SK-N-SH (cell line): ENCODE data around the gene HLA-DRB1. TPM values are rescaled to one million over a fixed set of nuclear protein-coding genes. Genes with fewer than 3 reads are reported as not detected.

Experiments
- CTCF ChIA-PET: fragments of 300-600, 350-600 bp; formaldehyde crosslinking; extraction: SDS; loops from one replicate; lab custom pipeline; 2021; lab: Yijun Ruan, JAX
- POLR2A ChIA-PET: fragments of 350-600 bp; sonication (Branson Sonifier 250); formaldehyde crosslinking; extraction: SDS; loops from one replicate; lab custom pipeline; 2020; ENCODE audit warnings: antibody characterized with exemption, inconsistent platforms; lab: Yijun Ruan, JAX
- DNase-seq: peaks from one replicate; pipeline ENCODE4 v3.0.0; 2012
- H2AFZ ChIP-seq: fragments of 200-600 bp; sonication (generic); 2 replicates; pipeline ENCODE4 v1.8.1; 2016; ENCODE audit warnings: antibody characterized with exemption, mild to moderate bottlenecking, low read depth
- H3F3A ChIP-seq: fragments of 200-600 bp; sonication (generic); replicated peaks from 2 replicates; pipeline ENCODE3; 2016; ENCODE audit warnings: antibody characterized with exemption, mild to moderate bottlenecking; ENCODE audit not compliant: insufficient read depth
- H3K27ac ChIP-seq, 2 experiments: fragments of 200-500 bp in 1 of 2; fragments of 200-600 bp in 1 of 2; sonication (Bioruptor generic) in 1 of 2; sonication (generic), shearing (Covaris generic) in 1 of 2; 2 replicates each; pipeline versions ENCODE4 v1.5.1 to v1.6.1; 2014 to 2016; ENCODE audit warnings: low read depth in 2 of 2, inconsistent platforms in 1 of 2, low read length in 1 of 2, mild to moderate bottlenecking in 1 of 2, mixed read lengths in 1 of 2
- H3K27me3 ChIP-seq: fragments of 200-600 bp; sonication (generic), shearing (Covaris generic); 2 replicates; pipeline ENCODE4 v1.6.1; 2016; ENCODE audit warnings: mixed run types; ENCODE audit not compliant: insufficient read depth
- H3K36me3 ChIP-seq, 2 experiments: fragments of 200-500 bp in 1 of 2; fragments of 200-600 bp in 1 of 2; sonication (Bioruptor generic) in 1 of 2; sonication (generic) in 1 of 2; replicated peaks in 1 of 2; 2 replicates each; pipeline versions ENCODE3 to v1.5.1; 2014 to 2016; ENCODE audit warnings: low read length in 1 of 2, mild to moderate bottlenecking in 1 of 2; ENCODE audit not compliant: insufficient read depth in 2 of 2, control insufficient read depth in 1 of 2
- H3K4me1 ChIP-seq, 2 experiments: fragments of 200-500 bp in 1 of 2; fragments of 200-600 bp in 1 of 2; sonication (Bioruptor generic) in 1 of 2; sonication (generic), shearing (Covaris generic) in 1 of 2; 2 replicates each; pipeline versions ENCODE4 v1.5.1 to v1.6.1; 2014 to 2016; ENCODE audit warnings: low read depth in 1 of 2, low read length in 1 of 2, mixed run types in 1 of 2; ENCODE audit not compliant: insufficient read depth in 2 of 2, control insufficient read depth in 1 of 2
- H3K4me2 ChIP-seq: fragments of 200-600 bp; sonication (generic), shearing (Covaris generic); 2 replicates; pipeline ENCODE4 v1.6.1; 2017; ENCODE audit warnings: mixed run types
- H3K4me3 ChIP-seq, 2 experiments: fragments of 200-500 bp in 1 of 2; fragments of 200-600 bp in 1 of 2; sonication (Bioruptor generic) in 1 of 2; sonication (generic), shearing (Covaris generic) in 1 of 2; 2 replicates each; pipeline versions ENCODE4 v1.5.1 to v1.8.1; 2014 to 2016; ENCODE audit warnings: low read depth in 2 of 2, inconsistent platforms in 1 of 2, low read length in 1 of 2, mild to moderate bottlenecking in 1 of 2, mixed read lengths in 1 of 2, moderate library complexity in 1 of 2
- H3K79me2 ChIP-seq: fragments of 200-600 bp; sonication (generic); 2 replicates; pipeline ENCODE4 v1.8.1; 2017; ENCODE audit warnings: mild to moderate bottlenecking; ENCODE audit not compliant: insufficient read depth
- H3K9ac ChIP-seq: fragments of 200-600 bp; sonication (generic); 2 replicates; pipeline ENCODE4 v1.6.1; 2017; ENCODE audit warnings: mixed run types
- H3K9me2 ChIP-seq: fragments of 200-600 bp; sonication (generic); 2 replicates; pipeline ENCODE4 v1.6.1; 2017; ENCODE audit warnings: mixed run types
- H3K9me3 ChIP-seq: fragments of 200-600 bp; sonication (generic); 2 replicates; pipeline ENCODE4 v1.6.1; 2017; ENCODE audit warnings: mixed run types, mild to moderate bottlenecking, moderate library complexity
- H4K20me1 ChIP-seq: fragments of 200-600 bp; sonication (generic); 2 replicates; pipeline ENCODE4 v1.6.1; 2017; ENCODE audit warnings: mild to moderate bottlenecking, mixed run types; ENCODE audit not compliant: insufficient read depth
- CTCF ChIP-seq: fragments of 200-600 bp; sonication (generic); IDR thresholded peaks from 2 replicates; pipeline ENCODE4 v1.6.1; 2017; ENCODE audit warnings: antibody characterized with exemption, mild to moderate bottlenecking, moderate library complexity
- ELF1 ChIP-seq: IDR thresholded peaks from 2 replicates; pipeline ENCODE4 v1.4.0; 2012
- GATA2 ChIP-seq: sonication (generic); formaldehyde crosslinking; IDR thresholded peaks from 2 replicates; pipeline ENCODE4 v1.5.0; 2020; ENCODE audit warnings: mild to moderate bottlenecking, missing genetic modification reagents
- MEF2A ChIP-seq: IDR thresholded peaks from 2 replicates; pipeline ENCODE4 v1.4.0; 2012; ENCODE audit warnings: low read depth, borderline replicate concordance
- NFIC ChIP-seq: IDR thresholded peaks from 2 replicates; pipeline ENCODE4 v1.4.0; 2012; ENCODE audit warnings: borderline replicate concordance
- POLR2AphosphoS5 ChIP-seq: IDR thresholded peaks from 2 replicates; pipeline ENCODE4 v1.6.1; 2012; ENCODE audit warnings: low read depth, low read length
- RAD21 ChIP-seq: IDR thresholded peaks from 2 replicates; pipeline ENCODE4 v1.6.1; 2012; ENCODE audit warnings: mild to moderate bottlenecking, low read length
- REST ChIP-seq: IDR thresholded peaks from 2 replicates; pipeline ENCODE4 v1.6.1; 2012; ENCODE audit warnings: mild to moderate bottlenecking, low read depth, low read length, moderate library complexity
- SMC3 ChIP-seq: IDR thresholded peaks from 2 replicates; pipeline ENCODE4 v1.6.1; 2012; ENCODE audit warnings: low read depth, low read length, improper control_type of control experiment
- TCF12 ChIP-seq: IDR thresholded peaks from 2 replicates; pipeline ENCODE4 v1.4.0; 2012
- ZBTB33 ChIP-seq: IDR thresholded peaks from 2 replicates; pipeline ENCODE4 v1.4.0; 2012; ENCODE audit warnings: low read depth, borderline replicate concordance
- WGBS: methylation state at CpG from one replicate; pipeline ENCODE4 v1.1.6; 2017; ENCODE audit warnings: low lambda C conversion rate; 5-methylcytosine and 5-hydroxymethylcytosine counted together
- polyA plus RNA-seq, 3 experiments: library from polyadenylated mRNA; depleted of rRNA; stranded (reverse); fragments of >200 nt; gene quantifications; 2 replicates each; pipeline ENCODE4 v1.2.3, GENCODE V29; 2012

Gene HLA-DRB1
- polyA plus RNA-seq, 1 of the 3 experiments (the other 2 are of a cell fraction): not detected

GRCh38 chr6:32637883-32638282 is 48.2 kb upstream of the HLA-DRB1 start:
- Histone ChIP-seq H3K4me2 (no peak overlapping the region), H3K79me2 (no peaks in the 10 kb centered on the region), H4K20me1 (no peaks in the 10 kb centered on the region), H3K9me2 (no peaks in the 10 kb centered on the region), H3F3A (no peaks in the 10 kb centered on the region), H3K9ac (no peak overlapping the region), H3K36me3 (no peaks in the 10 kb centered on the region), H3K9me3 (no peaks in the 10 kb centered on the region), H3K4me3 (no peak overlapping the region), H2AFZ (no peak overlapping the region), H3K4me1 (no peaks in the 10 kb centered on the region), H3K27ac (no peak overlapping the region), H3K27me3 (no peaks in the 10 kb centered on the region)
- ChIA-PET POLR2A (no interaction called here), CTCF (no interaction called here)
- WGBS: 8% methylated on average over 3 of the region's 3 CpGs
- no peak for DNase-seq
- no peak for TF ChIP-seq GATA2 (CRISPR knock-in tag)
- no peak for TF ChIP-seq TCF12
- no peak for TF ChIP-seq MEF2A

- Histone ChIP-seq H3K9me3 (no peaks in the 10 kb centered on the region), H3K4me1 (no peaks in the 10 kb centered on the region), H4K20me1 (no peaks in the 10 kb centered on the region), H3K27ac (no peak within 1 kb of the TSS), H2AFZ (no peak within 1 kb of the TSS), H3K79me2 (no peaks in the 10 kb centered on the region), H3F3A (no peaks in the 10 kb centered on the region), H3K36me3 (no peaks in the 10 kb centered on the region), H3K4me2 (no peak within 1 kb of the TSS), H3K9ac (no peak within 1 kb of the TSS), H3K27me3 (no peaks in the 10 kb centered on the region), H3K9me2 (no peaks in the 10 kb centered on the region), H3K4me3 (no peak within 1 kb of the TSS)
- ChIA-PET POLR2A (no interaction called here), CTCF (no interaction called here)
- WGBS: 0% methylated on average over 7 of the region's 7 CpGs
- DNase-seq: no peak
- TF ChIP-seq CTCF (no peak), NFIC (no peak), REST (no peak), POLR2AphosphoS5 (no peak), SMC3 (no peak), ELF1 (no peak), ZBTB33 (no peak), RAD21 (no peak), MEF2A (no peak)
Measured at GRCh38 chr6:32637219-32637880, 47.7 kb upstream of the HLA-DRB1 start, which contains the start of gene HLA-DQA1. TSS of gene HLA-DQA1 (plus strand) at chr6:32637406. CDS start at chr6:32637459, 53 bp downstream.
